SK-N-DZ (cell line): Measurements from ENCODE around the gene CNRIP1.

Source experiments
- DNase-seq: peaks from one replicate; pipeline ENCODE4 v3.0.0-alpha.2; 2015; ENCODE audit warnings: low spot score

CNRIP1 gene

GRCh38 chr2:68292108-68292710 lies 27.5 kb downstream of the CNRIP1 start:
- DNase-seq = peak; percentile 25

GRCh38 chr2:68291314-68291713 lies 28.4 kb downstream of the CNRIP1 start:
- no peak for DNase-seq

- DNase-seq = no peak
These were observed 28.8 kb downstream of the CNRIP1 start for GRCh38 chr2:68290901-68291300.

- no peak for DNase-seq
These were observed 31.9 kb downstream of the CNRIP1 start for GRCh38 chr2:68287580-68288441.

- no peak for DNase-seq
These were observed 34.9 kb downstream of the CNRIP1 start for GRCh38 chr2:68284896-68285295.

- no peak for DNase-seq
These were observed 36.3 kb downstream of the CNRIP1 start for GRCh38 chr2:68283419-68283812.

GRCh38 chr2:68282811-68283418 lies 36.8 kb downstream of the CNRIP1 start:
- DNase-seq = peak; percentile 46

- DNase-seq = no peak
These were observed 39.0 kb downstream of the CNRIP1 start for GRCh38 chr2:68280796-68281195.

GRCh38 chr2:68280348-68280747 lies 39.4 kb downstream of the CNRIP1 start:
- no peak for DNase-seq

- DNase-seq = no peak
These were observed 40.1 kb downstream of the CNRIP1 start for GRCh38 chr2:68279691-68280090.

- no peak for DNase-seq
These were observed 41.6 kb downstream of the CNRIP1 start for GRCh38 chr2:68278169-68278568.

GRCh38 chr2:68274022-68274421 lies 45.7 kb downstream of the CNRIP1 start:
- no peak for DNase-seq

GRCh38 chr2:68272246-68272994 lies 47.3 kb downstream of the CNRIP1 start:
- no peak for DNase-seq

- no peak for DNase-seq
These were observed 53.1 kb downstream of the CNRIP1 start for GRCh38 chr2:68266655-68267054.

GRCh38 chr2:68263632-68264031 lies 56.1 kb downstream of the CNRIP1 start:
- no peak for DNase-seq

- DNase-seq = no peak
These were observed 60.9 kb downstream of the CNRIP1 start for GRCh38 chr2:68258851-68259250.

GRCh38 chr2:68256093-68256450 lies 63.7 kb downstream of the CNRIP1 start:
- DNase-seq = no peak

GRCh38 chr2:68253219-68254068 lies 66.3 kb downstream of the CNRIP1 start:
- peak; percentile 16 for DNase-seq

GRCh38 chr2:68252400-68253218 lies 67.1 kb downstream of the CNRIP1 start, which contains the start of gene PPP3R1:
PPP3R1 (minus strand) TSS chr2:68252532; CDS start chr2:68252127, 405 bp downstream.
- DNase-seq = peak; percentile 93

GRCh38 chr2:68251855-68252399 lies 67.8 kb downstream of the CNRIP1 start:
- no peak for DNase-seq
